Brain microvascular endothelial cell (primary cell): ENCODE results near the gene SMAD3.
"Not testable (repeated sequence)": the region's sequence is repeated elsewhere in the genome, so short reads cannot be mapped to it uniquely, and the experiment has no call there.

ENCODE experiments used
- DNase-seq: peaks from one replicate; pipeline ENCODE4 v3.0.0-alpha.2; 2020
- H3K27ac ChIP-seq: fragments of 250-450 bp; sonication (Bioruptor Pico); 2 replicates; pipeline ENCODE4 v1.5.1; 2020; ENCODE audit warnings: mild to moderate bottlenecking, moderate library complexity
- H3K27me3 ChIP-seq: fragments of 250-450 bp; sonication (Bioruptor Pico); replicated peaks from 2 replicates; pipeline ENCODE4 v1.5.1; 2020; ENCODE audit warnings: mild to moderate bottlenecking
- H3K36me3 ChIP-seq: fragments of 250-450 bp; sonication (Bioruptor Pico); replicated peaks from 2 replicates; pipeline ENCODE4 v1.5.1; 2020; ENCODE audit warnings: mild to moderate bottlenecking
- H3K4me3 ChIP-seq: 2 replicates; pipeline ENCODE4 v1.5.1; 2011; ENCODE audit warnings: low read depth, mild to moderate bottlenecking, control low read depth, low read length, moderate library complexity
- in situ Hi-C: cut with HindIII; loops from 2 replicates; pipeline ENCODE4 v1.10.0; 2017; ENCODE audit warnings: low sequenced_read_pairs, low pct_ligation_motif_present
- TF ChIP-seq, protein P1 (sequence below): IDR thresholded peaks from 2 replicates; pipeline ENCODE4 v1.5.1; 2011; ENCODE audit warnings: low read depth, mild to moderate bottlenecking, moderate library complexity, low read length, control low read depth, inconsistent platforms; ENCODE audit errors: missing control alignments

Gene SMAD3

DNA sequence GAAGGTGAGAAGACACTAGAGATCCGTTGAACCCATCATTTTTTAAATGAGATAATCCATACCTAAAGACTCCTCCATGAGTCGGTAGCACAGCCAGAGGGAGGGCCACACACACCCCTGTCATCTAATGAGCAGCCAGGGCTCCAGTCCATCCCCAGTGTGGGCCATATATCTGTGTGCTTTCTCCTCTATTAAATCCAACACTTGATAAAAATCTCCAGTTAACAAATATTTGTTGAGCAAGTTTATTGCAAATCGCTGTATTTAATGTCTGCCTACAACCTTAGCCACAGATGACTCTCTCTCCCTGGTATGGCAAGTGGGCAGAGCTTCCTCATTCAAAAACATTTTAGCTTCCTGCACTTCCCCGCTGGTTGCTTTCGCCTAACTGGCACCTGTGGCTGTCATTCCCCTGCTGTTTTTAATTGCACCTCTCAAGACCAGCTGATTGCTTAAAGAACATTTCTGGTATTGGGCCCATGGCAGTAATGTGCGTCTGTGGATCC is 82.8 kb downstream of the SMAD3 start:
- in situ Hi-C loops = no loop called here
- peak overlapping the region; percentile 100 for H3K27ac ChIP-seq
- TF ChIP-seq, protein P1, sequence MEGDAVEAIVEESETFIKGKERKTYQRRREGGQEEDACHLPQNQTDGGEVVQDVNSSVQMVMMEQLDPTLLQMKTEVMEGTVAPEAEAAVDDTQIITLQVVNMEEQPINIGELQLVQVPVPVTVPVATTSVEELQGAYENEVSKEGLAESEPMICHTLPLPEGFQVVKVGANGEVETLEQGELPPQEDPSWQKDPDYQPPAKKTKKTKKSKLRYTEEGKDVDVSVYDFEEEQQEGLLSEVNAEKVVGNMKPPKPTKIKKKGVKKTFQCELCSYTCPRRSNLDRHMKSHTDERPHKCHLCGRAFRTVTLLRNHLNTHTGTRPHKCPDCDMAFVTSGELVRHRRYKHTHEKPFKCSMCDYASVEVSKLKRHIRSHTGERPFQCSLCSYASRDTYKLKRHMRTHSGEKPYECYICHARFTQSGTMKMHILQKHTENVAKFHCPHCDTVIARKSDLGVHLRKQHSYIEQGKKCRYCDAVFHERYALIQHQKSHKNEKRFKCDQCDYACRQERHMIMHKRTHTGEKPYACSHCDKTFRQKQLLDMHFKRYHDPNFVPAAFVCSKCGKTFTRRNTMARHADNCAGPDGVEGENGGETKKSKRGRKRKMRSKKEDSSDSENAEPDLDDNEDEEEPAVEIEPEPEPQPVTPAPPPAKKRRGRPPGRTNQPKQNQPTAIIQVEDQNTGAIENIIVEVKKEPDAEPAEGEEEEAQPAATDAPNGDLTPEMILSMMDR = no peak
- DNase-seq = no peak
- no peaks in the 10 kb centered on the region for H3K27me3 ChIP-seq
- no peak overlapping the region for H3K4me3 ChIP-seq
- peaks cover 26% of the 10 kb centered on the region for H3K36me3 ChIP-seq

DNA sequence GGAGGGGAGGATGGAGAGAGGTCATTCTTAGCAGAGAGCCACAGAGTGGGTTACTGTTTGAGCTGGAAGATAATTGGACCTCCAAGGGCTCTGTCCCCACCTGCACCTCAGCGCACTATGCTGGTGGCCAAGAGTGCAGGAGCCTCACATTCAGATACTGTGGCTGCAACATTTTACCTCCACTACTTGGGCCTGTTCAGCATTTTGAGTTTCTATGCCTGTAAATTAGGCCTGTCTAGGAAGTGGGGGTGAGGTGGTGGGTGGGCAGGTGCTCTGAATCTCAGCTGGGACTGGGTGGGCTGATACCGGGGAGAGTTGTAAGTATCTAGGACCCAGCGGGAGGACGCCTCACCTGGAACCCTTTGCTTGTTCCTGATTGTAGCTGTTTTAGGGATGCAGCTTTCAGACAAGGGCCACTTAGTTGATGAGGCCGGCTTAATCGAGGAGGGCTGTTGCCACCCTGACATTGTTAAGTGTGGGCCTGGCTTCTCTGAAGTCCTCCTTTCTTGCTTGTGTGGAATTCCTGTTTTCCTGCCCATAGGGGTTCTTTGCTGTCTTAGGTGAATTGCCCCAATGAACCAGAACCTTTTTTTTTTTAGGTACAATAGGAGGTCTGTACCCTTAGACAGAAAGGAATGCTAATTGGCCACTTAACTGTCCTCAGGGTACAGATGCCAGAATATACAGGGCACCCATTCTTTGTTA is 83.8 kb downstream of the SMAD3 start:
- in situ Hi-C loops = no loop called here
- Histone ChIP-seq H3K27ac (peak overlapping the region; percentile 100), H3K4me3 (no peak overlapping the region), H3K27me3 (no peaks in the 10 kb centered on the region), H3K36me3 (peaks cover 34% of the 10 kb centered on the region)
- TF ChIP-seq, protein P1 = no peak
- DNase-seq = no peak

DNA sequence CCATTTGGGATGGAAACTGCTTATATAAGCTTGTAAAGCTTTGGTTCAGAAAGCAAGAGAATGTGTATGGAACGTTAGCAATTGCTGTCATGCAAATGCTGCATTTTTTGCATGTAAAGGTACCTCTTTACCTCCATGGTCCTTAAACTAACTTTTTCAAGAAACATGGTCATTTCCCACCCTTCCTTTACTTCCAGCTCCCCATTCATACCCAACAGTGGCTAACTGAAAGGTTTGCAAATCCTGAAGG is 84.3 kb downstream of the SMAD3 start:
- peak overlapping the region; percentile 100 for H3K27ac ChIP-seq
- H3K4me3 ChIP-seq = no peak overlapping the region
- TF ChIP-seq, protein P1 = no peak
- no peak for DNase-seq
- H3K36me3 ChIP-seq = peaks cover 37% of the 10 kb centered on the region
- no peaks in the 10 kb centered on the region for H3K27me3 ChIP-seq
- in situ Hi-C loops = no loop called here

DNA sequence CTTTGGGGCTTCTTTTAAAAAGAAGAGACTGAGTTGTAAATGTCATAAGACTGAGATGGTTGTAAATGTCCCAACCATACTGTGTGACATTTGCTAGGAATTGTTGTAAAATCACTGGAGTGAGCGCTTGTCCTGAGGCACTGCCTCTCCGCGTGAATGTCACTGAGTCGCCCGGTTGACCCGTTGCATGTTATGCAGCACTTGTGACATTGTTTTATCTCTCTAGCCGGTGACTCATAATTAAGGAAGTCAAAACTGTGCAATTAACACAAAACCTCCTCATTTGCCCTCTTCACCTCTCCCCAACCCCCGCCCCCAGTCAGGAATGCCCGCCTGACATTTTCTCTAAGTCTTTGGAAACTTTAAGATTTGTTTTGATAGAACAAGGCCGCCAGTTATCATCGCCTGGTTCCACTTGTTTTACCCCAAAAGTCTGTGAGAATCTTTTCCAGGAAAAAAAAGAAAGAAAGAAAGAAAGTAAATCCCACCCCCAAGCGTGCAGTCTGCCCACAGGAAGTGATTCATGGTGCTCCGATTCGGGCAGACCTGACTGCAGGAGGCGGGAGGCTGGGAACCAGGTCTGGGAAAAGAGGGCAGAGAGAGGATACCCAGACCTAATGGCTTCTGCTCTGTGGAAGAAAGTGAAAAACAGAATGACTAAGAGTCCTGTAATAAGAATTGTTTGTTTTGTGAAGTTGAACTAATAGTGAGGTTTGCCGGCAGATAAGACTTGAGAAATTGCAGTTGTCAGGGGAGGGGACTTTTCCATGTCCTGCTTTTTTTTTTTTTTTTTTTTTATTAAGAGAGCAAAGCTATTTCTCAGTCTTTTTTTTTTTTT is 84.8 kb downstream of the SMAD3 start:
- Histone ChIP-seq H3K36me3 (peaks cover 41% of the 10 kb centered on the region), H3K27ac (peak overlapping the region; percentile 100)
- in situ Hi-C loops = no loop called here

DNA sequence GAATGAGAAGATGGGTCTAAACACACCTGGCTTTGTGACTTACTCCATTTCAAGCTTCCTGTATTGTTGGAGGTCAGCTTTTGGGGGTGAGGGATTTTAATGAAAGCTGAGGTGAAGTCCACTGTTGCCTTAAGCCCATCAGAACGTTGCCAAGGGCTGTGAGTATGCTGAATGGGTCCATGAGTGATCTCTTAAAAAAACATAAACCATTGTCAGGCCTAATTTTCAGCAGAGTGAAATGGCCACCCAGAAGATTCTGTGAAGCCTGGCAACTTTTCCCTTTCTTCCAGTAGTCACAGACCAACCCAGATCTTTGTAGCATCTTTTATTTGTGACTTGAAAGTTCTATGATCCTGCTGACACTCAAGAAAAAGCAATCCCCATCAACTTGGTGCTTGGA is 87.0 kb downstream of the SMAD3 start:
- no peak overlapping the region for H3K4me3 ChIP-seq
- H3K36me3 ChIP-seq = peaks cover 52% of the 10 kb centered on the region
- no peaks in the 10 kb centered on the region for H3K27me3 ChIP-seq
- H3K27ac ChIP-seq = peak overlapping the region; percentile 100
- TF ChIP-seq, protein P1 = no peak
- in situ Hi-C loops = no loop called here
- no peak for DNase-seq

More for the DNA sequence above, 84.8 kb downstream of the SMAD3 start:
- TF ChIP-seq, protein P1 = no peak
- DNase-seq = peak; percentile 98
- Histone ChIP-seq H3K27me3 (no peaks in the 10 kb centered on the region), H3K4me3 (no peak overlapping the region)

DNA sequence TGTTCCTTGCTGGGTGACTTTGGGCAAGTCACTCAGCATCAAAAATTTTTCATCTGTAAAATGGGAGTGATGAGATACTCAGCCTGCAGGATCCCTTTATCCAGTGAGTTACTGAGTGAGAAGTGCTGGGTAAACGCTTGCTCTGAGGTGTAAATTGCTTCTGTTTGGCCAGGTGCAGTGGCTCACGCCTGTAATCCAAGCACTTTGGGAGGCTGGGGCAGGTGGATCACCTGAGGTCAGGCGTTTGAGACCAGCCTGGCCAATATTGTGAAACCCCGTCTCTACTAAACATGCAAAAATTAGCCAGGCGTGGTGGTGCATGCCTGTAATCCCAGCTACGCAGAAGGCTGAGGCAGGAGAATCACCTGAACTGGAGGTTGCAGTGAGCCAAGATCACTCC is 87.6 kb downstream of the SMAD3 start:
- H3K4me3 ChIP-seq, DNase-seq, H3K27me3 ChIP-seq, in situ Hi-C loops: not testable (repeated sequence)
- peaks cover 58% of the 10 kb centered on the region for H3K36me3 ChIP-seq
- peak overlapping the region; percentile 100 for H3K27ac ChIP-seq
